ENCODE data around the gene EBF4.
A peak's percentile ranks its signal among the peaks of the same experiment; 100 is the strongest.

EBF4 gene, protein sequence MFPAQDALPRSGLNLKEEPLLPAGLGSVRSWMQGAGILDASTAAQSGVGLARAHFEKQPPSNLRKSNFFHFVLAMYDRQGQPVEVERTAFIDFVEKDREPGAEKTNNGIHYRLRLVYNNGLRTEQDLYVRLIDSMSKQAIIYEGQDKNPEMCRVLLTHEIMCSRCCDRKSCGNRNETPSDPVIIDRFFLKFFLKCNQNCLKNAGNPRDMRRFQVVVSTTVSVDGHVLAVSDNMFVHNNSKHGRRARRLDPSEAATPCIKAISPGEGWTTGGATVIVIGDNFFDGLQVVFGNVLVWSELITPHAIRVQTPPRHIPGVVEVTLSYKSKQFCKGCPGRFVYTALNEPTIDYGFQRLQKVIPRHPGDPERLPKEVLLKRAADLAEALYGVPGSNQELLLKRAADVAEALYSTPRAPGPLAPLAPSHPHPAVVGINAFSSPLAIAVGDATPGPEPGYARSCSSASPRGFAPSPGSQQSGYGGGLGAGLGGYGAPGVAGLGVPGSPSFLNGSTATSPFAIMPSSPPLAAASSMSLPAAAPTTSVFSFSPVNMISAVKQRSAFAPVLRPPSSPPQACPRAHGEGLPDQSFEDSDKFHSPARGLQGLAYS

DNA sequence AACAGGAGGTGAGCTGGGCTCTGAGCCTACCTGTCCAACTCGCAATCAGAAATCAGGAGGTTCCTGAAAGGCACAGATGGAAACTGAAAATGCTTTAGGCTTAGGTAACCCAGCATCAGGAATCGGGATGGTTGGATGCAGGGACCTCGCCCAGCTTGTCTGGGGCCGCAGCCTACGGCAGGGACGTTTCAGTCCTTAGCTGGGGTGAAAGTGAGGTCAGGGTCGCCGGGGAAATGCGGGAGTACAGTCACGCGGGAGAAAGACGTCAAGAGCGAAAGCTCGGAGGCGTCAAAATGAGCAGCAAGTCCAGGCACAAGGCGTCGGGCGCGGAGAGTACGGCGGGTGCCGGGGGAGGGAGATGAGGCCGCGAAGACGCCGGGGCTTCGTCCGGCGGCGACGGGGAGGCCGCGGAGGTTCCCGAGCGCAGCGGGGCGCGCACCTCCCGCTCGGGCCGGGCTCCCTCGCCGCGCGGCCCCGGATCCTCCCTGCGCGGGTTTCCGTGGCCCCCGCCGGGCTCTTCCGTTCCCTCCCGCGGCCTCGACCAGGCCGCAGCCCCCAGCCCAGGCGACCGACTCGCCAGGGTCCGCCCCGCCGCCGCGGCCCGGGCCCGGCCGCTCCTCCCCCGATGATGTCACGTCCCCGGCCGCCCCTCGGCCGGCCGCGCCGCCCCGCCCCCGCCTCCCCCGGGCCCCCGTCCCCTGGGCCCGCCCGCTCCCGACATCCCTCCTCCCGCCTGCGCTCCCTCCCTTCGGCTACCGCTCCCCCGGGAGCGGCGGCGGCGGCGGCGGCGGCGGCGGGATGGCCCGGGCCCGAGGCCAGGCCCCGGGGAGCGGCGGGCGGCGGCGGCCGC, at the start of gene EBF4:
Gene EBF4, plus strand, starts transcription at position 745 of the 850 bp plus-strand sequence. CDS start 866 bp downstream, outside the sequence.
- DNase-seq: peak; percentile 46

DNA sequence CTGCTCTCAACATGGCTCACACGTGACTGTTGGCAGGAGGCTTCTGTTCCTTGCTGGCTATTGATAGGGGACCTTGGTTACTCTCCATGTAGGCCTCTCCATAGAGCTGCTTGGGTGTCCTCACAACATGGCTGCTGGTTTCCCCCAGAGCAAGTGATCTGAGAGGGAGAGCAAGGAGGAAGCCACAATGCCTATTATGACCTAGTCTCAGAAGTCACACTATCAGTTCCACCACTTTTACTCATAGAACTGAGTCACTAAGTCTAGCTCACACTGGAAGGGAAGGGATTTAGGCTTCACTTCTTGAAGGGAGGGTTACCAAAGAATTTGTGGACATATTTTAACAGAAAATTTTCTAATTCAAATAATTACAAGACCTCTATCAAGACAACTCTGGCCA, 48.9 kb upstream of the EBF4 start:
- DNase-seq: no peak

DNA sequence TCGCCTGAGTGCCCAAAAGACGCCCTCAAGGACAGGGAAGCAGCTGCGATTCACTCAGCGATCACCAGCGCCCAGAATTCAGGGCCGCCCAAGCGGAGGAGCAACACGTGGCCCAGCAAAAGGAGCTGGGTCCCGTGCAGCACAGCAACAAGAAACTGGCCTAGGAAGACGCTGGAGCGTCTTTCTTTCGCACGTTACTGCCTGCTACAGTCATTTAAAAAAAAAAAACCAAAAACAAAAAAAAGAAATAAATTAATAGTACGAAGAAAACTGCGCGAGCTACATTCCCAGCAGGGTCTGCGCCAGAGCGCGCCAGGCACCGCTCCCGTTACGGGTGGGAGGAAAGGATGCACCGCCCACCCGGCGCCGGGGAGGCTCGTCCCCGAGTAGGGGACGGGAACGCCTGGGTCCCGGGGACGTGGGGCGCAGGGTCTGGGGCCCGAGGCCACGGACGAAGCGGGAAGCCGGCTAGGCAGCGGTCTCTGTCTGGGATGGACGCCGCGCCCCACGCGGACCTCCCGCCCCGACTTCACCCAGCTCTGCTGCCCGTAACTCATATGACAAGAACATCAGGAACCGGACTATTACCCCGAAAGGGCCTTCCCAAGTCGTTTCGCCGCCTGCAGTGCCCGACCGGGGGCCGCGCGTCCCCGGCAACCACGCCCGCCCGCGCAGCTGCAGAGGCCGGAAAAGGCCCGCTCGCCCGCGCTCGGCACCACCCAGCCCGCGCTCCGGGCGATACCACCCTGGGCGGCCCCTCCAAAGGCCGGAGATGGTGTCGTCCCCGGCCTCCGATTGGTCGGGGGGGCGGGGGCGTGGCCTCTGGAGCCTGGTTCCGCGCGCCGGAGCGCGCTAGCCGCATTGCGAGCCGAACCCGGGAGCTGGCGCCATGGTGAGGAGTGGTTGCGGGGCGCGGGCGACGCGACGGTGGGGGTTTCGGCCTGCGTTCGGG, 40.5 kb upstream of the EBF4 start, which contains the start of gene NOP56:
Gene NOP56, plus strand, starts transcription at position 861 of the 952 bp plus-strand sequence. Its CDS starts 29 bp downstream, at position 890.
- DNase-seq: peak; percentile 79

DNA sequence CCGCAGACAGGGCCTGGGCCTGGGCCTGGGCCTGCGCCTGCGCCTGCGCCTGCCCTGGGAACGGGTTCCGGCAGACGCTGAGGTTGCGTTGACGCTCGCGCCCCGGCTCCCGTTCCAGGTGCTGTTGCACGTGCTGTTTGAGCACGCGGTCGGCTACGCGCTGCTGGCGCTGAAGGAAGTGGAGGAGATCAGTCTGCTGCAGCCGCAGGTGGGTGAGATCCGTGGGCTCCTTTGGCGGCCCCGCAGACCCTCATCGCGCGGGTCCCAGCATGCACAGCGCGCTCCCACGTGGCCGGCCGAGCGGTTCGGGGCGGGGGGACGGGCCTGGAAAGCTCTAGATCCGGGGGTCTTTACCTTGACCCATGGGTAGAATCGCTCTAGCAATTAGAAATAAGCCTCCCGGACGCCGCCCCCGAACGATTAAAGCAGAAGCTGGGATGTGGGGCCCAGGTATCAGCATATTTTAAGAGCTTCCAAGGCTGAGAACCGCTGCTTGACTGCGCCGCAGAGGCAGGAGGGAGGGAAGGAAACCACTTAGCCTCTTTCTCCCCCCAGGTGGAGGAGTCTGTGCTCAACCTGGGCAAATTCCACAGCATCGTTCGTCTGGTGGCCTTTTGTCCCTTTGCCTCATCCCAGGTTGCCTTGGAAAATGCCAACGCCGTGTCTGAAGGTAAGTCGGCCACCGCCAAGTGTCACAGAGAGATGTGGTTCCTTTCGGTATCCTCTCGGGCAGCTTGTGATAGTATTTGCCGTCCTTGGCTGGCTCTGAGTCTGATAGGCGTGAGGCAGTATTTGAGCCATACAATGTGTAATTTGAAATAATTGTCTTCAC, 39.6 kb upstream of the EBF4 start:
- peak; percentile 10 for DNase-seq

DNA sequence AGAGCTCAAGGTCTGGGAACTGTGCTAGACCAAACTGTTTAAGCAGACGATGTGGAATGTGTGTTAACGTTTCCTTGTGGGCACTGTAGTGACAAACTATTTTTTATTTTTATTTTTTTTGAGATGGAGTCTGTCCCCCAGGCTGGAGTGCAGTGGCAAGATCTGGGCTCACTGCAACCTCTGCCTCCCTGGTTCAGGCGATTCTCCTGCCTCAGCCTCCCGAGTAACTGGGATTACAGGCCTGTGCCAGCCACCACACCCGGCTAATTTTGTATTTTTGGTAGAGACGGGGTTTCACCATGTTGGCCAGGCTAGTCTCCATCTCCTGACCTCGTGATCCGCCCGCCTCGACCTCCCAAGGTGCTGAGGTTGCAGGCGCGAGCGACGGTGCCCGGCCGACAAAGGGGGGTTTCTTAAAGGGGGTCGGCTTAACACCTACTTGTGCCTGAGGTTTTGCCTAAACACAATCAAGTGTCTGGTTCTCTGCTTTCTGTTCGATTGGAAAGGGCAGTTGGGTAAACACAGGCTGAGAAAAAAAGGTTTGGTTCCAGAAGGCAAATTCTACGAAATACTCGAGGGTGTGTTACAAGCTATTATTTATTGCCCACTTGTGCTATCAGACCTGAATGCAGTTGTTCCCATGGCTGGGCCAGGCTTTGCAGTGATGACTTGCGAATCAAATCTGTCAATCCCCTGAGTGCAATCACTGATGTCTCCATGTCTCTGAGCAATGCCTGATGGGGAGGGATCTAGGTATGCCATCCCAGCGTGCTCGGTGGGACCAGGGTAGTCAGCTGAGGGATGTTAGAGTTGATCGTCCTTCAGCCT, 38.8 kb upstream of the EBF4 start:
- DNase-seq: no peak

DNA sequence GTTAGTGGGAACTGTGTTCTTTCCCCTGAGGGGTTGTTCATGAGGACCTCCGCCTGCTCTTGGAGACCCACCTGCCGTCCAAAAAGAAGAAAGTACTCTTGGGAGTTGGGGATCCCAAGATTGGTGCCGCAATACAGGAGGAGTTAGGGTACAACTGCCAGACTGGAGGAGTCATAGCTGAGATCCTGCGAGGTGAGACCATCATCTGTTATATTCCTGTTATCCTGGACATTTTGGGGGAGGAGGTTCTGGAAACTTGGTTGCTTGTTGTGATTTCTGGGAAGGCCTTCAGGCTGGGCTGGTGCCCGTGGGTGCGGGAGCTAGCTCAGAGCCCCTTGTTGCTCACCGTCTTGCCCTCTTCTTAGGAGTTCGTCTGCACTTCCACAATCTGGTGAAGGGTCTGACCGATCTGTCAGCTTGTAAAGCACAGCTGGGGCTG, 38.2 kb upstream of the EBF4 start:
- no peak for DNase-seq

DNA sequence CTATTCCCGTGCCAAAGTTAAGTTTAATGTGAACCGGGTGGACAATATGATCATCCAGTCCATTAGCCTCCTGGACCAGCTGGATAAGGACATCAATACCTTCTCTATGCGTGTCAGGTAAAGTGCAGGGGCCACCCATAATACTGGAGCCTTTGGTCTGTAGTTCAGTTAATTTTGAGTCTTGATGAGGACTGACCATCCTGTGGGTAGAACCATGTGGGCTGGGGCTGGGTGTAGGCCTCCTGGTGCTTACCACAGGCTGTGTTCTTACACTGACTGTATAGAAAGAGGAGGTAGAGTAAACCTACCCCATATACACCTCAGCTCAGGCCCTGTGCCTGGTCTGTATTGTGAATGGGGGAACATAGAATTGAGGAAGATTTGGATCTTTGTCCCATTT, 37.7 kb upstream of the EBF4 start:
- DNase-seq: no peak

DNA sequence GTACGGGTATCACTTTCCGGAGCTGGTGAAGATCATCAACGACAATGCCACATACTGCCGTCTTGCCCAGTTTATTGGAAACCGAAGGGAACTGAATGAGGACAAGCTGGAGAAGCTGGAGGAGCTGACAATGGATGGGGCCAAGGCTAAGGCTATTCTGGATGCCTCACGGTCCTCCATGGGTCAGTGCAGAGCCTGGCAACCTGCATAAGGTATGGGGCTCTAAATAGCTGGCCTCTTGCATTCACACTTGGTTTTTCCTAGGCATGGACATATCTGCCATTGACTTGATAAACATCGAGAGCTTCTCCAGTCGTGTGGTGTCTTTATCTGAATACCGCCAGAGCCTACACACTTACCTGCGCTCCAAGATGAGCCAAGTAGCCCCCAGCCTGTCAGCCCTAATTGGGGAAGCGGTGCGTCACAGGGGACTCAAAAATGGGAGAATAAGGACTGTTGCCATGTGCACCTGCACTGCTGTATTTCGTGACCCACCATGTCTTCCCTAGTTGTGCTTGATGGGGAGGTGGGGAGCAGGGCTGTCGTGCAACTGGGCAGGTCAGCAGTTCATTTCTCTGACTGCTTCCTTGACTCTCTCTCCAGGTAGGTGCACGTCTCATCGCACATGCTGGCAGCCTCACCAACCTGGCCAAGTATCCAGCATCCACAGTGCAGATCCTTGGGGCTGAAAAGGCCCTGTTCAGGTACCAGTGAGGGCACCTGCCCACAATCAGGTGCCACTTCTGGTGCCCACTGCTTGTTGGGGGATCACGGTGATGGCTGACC, 37.1 kb upstream of the EBF4 start:
- no peak for DNase-seq

DNA sequence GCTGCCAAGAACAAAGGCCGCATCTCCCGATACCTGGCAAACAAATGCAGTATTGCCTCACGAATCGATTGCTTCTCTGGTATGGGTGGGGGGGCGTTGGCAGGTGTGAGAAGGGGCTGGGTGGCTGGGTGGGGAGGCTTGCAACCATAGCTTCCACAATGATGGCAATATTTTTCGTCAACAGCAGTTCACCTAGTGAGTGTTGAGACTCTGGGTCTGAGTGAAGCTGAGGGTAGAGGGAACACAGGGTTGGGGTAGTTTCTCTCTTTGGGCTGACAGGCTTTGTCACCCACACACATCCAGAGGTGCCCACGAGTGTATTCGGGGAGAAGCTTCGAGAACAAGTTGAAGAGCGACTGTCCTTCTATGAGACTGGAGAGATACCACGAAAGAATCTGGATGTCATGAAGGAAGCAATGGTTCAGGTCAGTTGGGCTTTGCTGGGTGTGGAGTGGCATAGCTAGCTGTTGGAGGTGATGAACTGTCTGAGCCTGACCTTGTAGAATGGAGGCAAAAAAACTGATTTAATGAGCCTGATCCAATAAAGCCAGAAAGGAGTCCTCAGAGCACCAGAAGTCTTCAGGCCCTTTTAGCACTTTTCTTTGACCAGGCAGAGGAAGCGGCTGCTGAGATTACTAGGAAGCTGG, 36.0 kb upstream of the EBF4 start:
- DNase-seq: no peak

DNA sequence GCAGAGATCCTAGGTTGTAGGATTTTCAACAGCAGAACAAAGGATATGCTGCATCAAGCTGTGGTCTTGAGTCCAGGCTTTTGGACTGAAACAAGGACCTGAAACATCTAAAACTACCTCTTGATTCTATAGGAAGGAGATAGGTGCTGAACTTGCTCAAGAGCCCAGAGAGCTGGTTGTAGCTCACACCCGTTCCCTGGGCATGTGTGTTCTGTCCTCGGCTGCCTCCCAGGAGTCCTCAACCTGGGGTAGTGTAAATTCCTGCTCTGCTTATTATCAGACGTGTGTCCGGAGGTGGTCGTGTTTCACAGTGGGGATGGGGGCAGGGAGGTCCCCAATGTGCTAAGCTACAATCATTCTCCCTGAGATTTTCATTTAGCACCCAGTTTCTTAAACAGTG, 35.3 kb upstream of the EBF4 start:
- no peak for DNase-seq

DNA sequence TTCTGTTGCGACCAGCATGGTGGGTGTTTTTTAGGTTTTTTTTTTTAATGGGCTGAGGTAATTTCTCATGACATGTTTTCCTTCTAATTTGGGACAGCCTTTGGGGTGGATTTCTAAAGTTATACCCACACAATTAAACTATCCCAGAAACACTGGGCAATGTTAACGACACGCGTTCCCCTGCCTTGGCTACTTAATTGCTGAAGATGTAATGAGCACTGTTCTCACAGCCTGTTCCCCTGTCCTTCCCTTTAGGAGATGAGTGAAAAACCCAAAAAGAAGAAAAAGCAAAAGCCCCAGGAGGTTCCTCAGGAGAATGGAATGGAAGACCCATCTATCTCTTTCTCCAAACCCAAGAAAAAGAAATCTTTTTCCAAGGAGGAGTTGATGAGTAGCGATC, 34.9 kb upstream of the EBF4 start:
- DNase-seq: no peak

DNA sequence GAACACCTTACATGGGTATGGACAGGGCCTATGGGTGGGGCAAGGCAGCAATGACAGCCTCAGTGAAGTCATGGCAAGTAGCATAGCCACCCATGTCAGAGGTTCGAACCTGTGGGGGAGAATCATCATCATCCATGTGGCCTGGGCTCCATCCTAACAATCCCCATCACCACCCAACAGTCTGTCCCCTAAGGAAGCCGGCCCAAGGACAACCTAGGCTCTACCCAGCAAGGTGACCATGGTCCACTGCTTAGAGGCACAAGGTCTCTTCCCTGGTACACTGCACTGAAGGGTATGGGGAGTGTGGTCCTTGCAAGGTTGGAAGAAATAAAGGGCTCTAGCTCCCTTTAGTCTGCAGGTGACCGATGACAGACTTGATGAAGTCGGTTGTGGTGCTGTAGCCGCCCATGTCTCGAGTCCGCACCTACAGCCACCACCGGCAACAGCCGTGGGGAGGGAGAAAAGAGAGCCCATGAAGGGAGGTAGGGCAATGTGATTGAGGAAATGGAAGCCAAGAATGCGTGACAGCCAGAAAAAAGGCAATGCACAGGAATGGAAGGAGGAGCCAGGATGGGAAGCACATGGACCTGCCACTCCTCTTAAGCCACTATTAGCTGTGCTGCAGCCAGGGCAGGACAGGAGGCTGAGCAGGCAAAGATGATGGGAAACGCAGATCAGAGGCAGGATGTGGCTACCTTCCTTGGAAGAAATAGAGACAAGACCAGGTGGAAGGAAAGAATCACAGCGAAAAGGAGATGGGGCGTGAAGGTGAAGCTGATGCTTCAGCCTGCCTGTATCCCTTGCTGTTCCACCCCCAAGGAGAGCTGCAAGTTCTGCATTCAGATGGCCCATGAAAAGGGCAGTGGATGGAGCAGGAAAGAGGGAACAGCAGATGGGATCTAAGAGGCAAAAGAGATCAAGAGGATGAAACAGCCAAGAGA, 33.9 kb upstream of the EBF4 start:
- no peak for DNase-seq

DNA sequence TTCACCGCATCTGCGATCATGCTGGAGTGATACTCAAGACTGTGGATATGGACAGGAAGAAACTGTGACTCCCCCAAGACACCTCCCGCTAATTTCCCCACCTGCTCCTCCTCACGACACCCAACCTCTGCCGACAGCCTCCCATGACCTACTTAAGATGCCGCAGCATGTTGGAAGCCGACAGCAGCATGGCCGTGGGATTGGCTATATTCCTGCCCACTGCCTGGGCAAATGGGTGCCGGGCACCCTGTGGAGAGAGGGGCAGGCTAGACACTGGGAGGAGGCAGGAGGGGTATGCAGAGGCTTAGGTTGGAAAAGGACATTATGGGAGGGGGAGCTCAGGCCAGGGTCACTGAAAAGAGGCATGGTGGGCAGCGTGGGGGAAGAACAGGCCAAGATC, 33.0 kb upstream of the EBF4 start:
- DNase-seq: no peak

DNA sequence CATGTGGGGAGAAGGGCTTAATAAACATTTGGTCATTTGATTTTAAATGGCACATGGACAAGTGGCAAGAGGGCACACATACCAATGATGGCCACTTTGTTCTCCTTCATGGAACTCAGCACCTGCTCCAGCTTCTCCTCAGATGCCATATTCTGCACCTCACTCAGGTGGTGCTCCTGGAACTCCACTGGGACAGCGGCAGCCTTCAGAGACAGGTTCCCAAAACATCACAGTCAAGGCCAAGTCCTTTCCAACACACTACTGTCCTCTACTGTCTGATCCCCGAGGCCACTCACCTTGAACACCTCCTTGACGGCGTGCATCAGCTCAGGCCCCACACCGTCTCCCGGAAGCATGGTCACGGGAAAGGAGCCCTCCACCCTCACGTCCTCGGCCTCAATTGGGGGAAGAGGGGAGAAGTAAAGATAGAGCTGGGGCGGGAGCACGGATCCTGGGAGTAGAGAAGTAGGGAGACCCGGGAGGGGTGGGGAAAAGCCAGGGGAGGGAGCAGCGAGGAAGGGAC, 29.2 kb upstream of the EBF4 start:
- DNase-seq: no peak

DNA sequence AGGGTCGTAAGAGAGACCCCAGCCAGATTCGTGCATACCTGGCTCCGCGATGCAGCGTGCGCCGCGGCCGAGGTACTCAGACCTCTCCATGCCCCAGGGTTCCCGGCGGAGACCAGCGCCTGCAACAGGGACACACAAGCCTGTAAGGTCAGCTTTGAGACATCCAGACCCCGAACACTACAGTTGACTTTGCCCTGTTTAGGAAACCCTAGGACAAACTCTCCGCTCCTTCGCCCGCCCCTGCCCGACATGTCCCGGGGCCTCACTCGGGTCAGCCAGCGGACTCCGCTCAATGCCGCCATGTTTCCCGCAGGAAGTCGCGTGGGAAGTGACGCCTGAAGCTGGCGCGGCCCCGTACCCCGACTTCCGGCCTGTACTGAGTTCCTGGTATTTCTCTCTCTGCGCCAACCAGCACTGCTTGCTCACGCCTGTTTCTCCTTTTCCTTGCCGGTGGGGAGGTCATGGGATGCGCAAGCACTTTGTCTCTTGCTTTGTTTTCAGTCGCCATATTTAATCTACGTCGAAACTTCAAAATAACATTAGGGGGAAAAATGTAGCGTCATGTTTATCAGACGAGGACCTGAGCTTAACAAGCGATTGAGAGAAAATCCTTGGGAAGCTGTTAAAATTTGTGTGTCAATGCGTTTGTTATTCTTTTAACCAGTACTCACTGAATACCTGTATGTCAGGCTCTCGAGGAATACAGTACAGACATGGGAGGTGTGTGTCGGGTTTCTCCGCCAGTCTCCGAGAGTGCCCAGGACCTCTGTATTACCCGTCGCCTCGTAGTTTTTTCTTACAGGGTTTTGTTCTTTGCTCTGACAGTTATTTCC, 28.5 kb upstream of the EBF4 start, which contains the start of gene IDH3B:
Gene IDH3B, minus strand, starts transcription at position 330 of the 833 bp plus-strand sequence. Its CDS starts 28 bp downstream, at position 302.
- DNase-seq: peak; percentile 68

DNA sequence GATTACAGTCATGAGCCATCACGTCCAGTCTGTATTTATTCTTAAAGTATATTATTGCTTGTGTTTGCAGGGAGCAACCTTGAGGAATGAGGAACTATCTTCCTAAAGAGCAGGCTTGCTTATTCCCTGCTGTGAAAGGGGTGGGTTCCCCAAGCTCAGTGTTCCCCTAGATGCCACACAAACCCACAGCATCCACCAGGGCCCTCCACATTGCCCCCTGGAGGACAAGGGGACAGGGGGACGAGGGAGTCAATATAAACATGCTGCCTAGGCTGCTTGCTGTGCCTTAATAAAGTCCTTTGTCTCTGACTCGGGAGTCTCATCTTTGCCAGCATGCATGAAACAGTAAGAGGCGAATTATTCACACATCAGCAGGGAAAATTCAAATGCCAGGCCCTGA, 20.6 kb upstream of the EBF4 start:
- DNase-seq: no peak

Data from NCI-H1436 (cell line).